Esophagus muscularis mucosa (tissue), 3 donors: ENCODE data around the gene WSCD2.

Experiments used
- POLR2AphosphoS5 ChIP-seq, 2 donors: sonication (generic); formaldehyde crosslinking; IDR thresholded peaks; one replicate each; pipeline ENCODE4 v1.6.1; 2017; ENCODE audit warnings: antibody characterized with exemption in 2 of 2
- TF ChIP-seq, protein P1 (sequence below), 3 experiments: fragments of 200-600 bp in 2 of 3; fragments of 450-650 bp in 1 of 3; sonication (generic) in 2 of 3; IDR thresholded peaks; one replicate each; pipeline ENCODE4 v1.5.1; 2017 to 2019; ENCODE audit warnings: antibody characterized with exemption in 3 of 3, mild to moderate bottlenecking in 2 of 3, moderate library complexity in 1 of 3

GRCh38 chr12:108240027-108240785, 111.1 kb downstream of the WSCD2 start:
- TF ChIP-seq, protein P1, sequence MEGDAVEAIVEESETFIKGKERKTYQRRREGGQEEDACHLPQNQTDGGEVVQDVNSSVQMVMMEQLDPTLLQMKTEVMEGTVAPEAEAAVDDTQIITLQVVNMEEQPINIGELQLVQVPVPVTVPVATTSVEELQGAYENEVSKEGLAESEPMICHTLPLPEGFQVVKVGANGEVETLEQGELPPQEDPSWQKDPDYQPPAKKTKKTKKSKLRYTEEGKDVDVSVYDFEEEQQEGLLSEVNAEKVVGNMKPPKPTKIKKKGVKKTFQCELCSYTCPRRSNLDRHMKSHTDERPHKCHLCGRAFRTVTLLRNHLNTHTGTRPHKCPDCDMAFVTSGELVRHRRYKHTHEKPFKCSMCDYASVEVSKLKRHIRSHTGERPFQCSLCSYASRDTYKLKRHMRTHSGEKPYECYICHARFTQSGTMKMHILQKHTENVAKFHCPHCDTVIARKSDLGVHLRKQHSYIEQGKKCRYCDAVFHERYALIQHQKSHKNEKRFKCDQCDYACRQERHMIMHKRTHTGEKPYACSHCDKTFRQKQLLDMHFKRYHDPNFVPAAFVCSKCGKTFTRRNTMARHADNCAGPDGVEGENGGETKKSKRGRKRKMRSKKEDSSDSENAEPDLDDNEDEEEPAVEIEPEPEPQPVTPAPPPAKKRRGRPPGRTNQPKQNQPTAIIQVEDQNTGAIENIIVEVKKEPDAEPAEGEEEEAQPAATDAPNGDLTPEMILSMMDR (IDR thresholded peaks at IDR 0.05) = no peak
- TF ChIP-seq POLR2AphosphoS5 (IDR thresholded peaks at IDR 0.05) = no peak
